PFSK-1 (cell line): Measurements from ENCODE around the gene LDLR.

ENCODE experiments used
- FOXP2 ChIP-seq: optimal IDR thresholded peaks from 2 replicates; pipeline ENCODE3; 2011; ENCODE audit warnings: borderline replicate concordance, control low read depth, inconsistent platforms; ENCODE audit not compliant: insufficient read depth; ENCODE audit errors: extremely low read length, extremely low read depth
- POLR2AphosphoS5 ChIP-seq: IDR thresholded peaks from 2 replicates; pipeline ENCODE4 v1.6.1; 2012; ENCODE audit warnings: low read depth, mild to moderate bottlenecking, control low read depth, low read length, moderate library complexity
- SIN3A ChIP-seq: IDR thresholded peaks from 2 replicates; pipeline ENCODE4 v1.6.1; 2012; ENCODE audit warnings: mild to moderate bottlenecking, low read length, moderate library complexity, borderline replicate concordance; ENCODE audit not compliant: insufficient read depth
- TAF1 ChIP-seq: IDR thresholded peaks from 2 replicates; pipeline ENCODE4 v1.6.1; 2012; ENCODE audit warnings: low read length, control low read depth, borderline replicate concordance; ENCODE audit not compliant: insufficient read depth
- TF ChIP-seq, protein P1 (sequence below), 2 experiments: IDR thresholded peaks; 2 replicates each; pipeline versions ENCODE4 v1.6.1 to v1.8.0; 2011 to 2012; ENCODE audit warnings: low read depth in 2 of 2, low read length in 2 of 2, control low read depth in 1 of 2, inconsistent platforms in 1 of 2, mild to moderate bottlenecking in 1 of 2, moderate library complexity in 1 of 2; ENCODE audit not compliant: insufficient read depth in 1 of 2

The LDLR gene

DNA sequence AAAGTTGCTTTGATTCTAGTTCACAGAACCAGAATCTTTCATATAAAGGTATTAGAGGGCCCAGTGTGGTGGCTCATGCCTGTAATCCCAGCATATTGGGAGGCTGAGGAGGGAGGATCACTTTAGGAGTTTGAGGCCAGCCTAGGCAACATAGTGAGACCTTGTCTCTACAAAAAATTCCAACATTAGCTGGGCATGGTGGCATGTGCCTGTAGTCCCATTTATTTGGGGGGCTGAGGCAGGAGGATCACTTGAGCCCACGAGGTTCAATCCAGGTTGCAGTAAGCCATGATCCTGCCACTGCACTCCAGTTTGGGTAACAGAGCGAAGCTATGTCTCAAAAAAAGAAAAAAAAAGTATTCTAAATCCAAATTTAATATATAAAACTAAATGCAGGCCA is 9.1 kb downstream of the LDLR start:
- TF ChIP-seq SIN3A (no peak), TAF1 (no peak), FOXP2 (no peak), POLR2AphosphoS5 (no peak)
- TF ChIP-seq, protein P1, sequence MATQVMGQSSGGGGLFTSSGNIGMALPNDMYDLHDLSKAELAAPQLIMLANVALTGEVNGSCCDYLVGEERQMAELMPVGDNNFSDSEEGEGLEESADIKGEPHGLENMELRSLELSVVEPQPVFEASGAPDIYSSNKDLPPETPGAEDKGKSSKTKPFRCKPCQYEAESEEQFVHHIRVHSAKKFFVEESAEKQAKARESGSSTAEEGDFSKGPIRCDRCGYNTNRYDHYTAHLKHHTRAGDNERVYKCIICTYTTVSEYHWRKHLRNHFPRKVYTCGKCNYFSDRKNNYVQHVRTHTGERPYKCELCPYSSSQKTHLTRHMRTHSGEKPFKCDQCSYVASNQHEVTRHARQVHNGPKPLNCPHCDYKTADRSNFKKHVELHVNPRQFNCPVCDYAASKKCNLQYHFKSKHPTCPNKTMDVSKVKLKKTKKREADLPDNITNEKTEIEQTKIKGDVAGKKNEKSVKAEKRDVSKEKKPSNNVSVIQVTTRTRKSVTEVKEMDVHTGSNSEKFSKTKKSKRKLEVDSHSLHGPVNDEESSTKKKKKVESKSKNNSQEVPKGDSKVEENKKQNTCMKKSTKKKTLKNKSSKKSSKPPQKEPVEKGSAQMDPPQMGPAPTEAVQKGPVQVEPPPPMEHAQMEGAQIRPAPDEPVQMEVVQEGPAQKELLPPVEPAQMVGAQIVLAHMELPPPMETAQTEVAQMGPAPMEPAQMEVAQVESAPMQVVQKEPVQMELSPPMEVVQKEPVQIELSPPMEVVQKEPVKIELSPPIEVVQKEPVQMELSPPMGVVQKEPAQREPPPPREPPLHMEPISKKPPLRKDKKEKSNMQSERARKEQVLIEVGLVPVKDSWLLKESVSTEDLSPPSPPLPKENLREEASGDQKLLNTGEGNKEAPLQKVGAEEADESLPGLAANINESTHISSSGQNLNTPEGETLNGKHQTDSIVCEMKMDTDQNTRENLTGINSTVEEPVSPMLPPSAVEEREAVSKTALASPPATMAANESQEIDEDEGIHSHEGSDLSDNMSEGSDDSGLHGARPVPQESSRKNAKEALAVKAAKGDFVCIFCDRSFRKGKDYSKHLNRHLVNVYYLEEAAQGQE (IDR thresholded peaks at IDR 0.05; ENCODE audit: insufficient read depth in 1 of 2, low read depth in 2 of 2, low read length in 2 of 2): no peak

DNA sequence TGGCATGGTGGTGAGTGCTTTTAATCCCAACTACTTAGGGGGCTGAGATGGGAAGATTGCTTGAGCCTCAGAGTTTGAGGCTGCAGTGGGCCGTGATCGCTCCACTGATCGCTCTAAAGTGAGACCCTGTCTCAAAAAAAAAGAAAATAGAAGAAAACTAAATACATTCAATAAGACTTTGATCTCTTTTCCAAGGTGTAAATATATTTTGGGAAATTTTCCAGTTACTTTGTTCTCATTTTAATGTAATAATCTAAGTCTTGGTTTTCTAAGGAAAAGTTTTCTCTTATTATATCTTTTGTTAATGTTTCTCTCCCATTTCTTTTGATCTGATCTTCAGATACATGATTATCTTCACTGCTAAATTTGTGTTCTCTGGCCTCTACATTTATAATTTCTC is 9.6 kb downstream of the LDLR start:
- TF ChIP-seq, protein P1 (IDR thresholded peaks at IDR 0.05; ENCODE audit: insufficient read depth in 1 of 2, low read depth in 2 of 2, low read length in 2 of 2): no peak

DNA sequence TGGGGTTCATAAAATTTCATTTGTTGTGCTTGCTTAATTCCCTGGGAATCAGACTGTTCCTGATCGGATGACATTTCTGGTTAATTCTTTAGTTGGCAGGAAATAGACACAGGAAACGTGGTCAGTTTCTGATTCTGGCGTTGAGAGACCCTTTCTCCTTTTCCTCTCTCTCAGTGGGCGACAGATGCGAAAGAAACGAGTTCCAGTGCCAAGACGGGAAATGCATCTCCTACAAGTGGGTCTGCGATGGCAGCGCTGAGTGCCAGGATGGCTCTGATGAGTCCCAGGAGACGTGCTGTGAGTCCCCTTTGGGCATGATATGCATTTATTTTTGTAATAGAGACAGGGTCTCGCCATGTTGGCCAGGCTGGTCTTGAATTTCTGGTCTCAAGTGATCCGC is 10.8 kb downstream of the LDLR start:
- TF ChIP-seq TAF1 (no peak), FOXP2 (no peak), POLR2AphosphoS5 (no peak), SIN3A (no peak)
- TF ChIP-seq, protein P1 (IDR thresholded peaks at IDR 0.05; ENCODE audit: insufficient read depth in 1 of 2, low read depth in 2 of 2, low read length in 2 of 2): no peak

DNA sequence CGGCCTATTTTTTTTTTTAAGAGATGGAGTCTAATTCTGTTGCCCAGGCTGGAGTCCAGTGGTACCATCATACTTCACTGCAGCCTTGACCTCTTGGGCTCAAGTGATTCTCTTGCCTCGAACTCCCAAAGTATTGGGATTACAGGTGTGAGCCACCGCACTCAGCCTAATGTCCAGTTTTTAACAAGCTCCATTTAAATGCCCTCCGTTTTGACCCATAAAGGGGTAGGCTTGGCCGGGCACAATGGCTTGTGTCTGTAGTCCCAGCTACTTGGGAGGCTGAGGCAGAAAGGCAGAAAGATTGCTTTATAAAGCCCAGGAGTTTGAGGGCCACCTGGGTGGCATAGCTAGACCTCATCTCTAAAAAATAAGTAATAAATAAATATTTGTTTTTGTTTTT is 11.8 kb downstream of the LDLR start:
- TF ChIP-seq POLR2AphosphoS5 (no peak), FOXP2 (no peak), SIN3A (no peak), TAF1 (no peak)
- TF ChIP-seq, protein P1 (IDR thresholded peaks at IDR 0.05; ENCODE audit: insufficient read depth in 1 of 2, low read depth in 2 of 2, low read length in 2 of 2): no peak

DNA sequence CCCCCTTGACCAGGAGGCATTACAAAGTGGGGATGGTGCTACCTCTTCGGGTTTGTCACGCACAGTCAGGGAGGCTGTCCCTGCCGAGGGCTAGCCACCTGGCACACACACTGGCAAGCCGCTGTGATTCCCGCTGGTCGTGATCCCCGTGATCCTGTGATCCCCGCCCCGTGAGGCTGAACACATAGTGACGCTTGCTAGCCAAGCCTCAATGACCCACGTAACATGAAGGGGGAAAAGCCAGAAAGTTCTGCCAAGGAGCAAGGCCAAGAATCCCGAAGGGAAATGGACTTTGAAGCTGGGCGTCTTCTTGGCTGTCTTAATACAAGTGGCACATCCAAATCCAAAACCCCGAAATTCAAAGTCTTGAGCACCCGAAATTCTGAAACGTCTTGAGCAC is 13.7 kb downstream of the LDLR start:
- TF ChIP-seq TAF1: no peak
- TF ChIP-seq POLR2AphosphoS5: no peak
- TF ChIP-seq FOXP2: no peak
- TF ChIP-seq SIN3A: no peak
- TF ChIP-seq, protein P1 (IDR thresholded peaks at IDR 0.05; ENCODE audit: insufficient read depth in 1 of 2, low read depth in 2 of 2, low read length in 2 of 2): no peak
